Heart left ventricle (tissue), 13 donors: Measurements from ENCODE around the gene DMTF1.

ENCODE experiments used
- POLR2A ChIP-seq, 2 donors: fragments of 450-650 bp; IDR thresholded peaks; one replicate each; pipeline ENCODE4 v1.6.1; 2017; ENCODE audit warnings: antibody characterized with exemption in 2 of 2, mild to moderate bottlenecking in 2 of 2, moderate library complexity in 2 of 2
- TF ChIP-seq, protein P1 (sequence below), 12 donors: fragments of 200-600 bp; sonication (generic) in 4 of 12; IDR thresholded peaks; one replicate each; pipeline versions ENCODE4 v1.5.0 to v1.8.0; 2018 to 2022; ENCODE audit warnings: antibody characterized with exemption in 12 of 12, mild to moderate bottlenecking in 5 of 12
- donor health status: ischemic (EF 13 %, LVEDD 7.1; RV severe dilation, severe dysfunction).
- donor health status: DM: no; HTN: yes; CAD: no.
- donor health status: DM: no; HTN: no; CAD: no.
- donor health status: ischemic (EF 25% LVEDD 6.9; RV normal size, moderate dysfunction).
- donor health status: ischemic (EF 25% LVEDD 5.7; RV mildly dilated, moderate dysfunction).
- donor health status: ischemic (EF 35%, LVEDD 5.7; RV mildly dilated, moderate dysfunction).
- donor health status: nonischemic (EF 11% LVEDD 7.7; RV severe dilation, severe dysfunction).
- donor health status: DM: yes; HTN: yes; CAD: no.
- donor health status: PGD.
- donor health status: ischemic (EF 29% LVEDD 5.4; RV normal size, mild dysfunction).
- donor health status: nonischemic (EF 23%, LVEDD 6.1; RV moderate dilation, normal function).

DNA sequence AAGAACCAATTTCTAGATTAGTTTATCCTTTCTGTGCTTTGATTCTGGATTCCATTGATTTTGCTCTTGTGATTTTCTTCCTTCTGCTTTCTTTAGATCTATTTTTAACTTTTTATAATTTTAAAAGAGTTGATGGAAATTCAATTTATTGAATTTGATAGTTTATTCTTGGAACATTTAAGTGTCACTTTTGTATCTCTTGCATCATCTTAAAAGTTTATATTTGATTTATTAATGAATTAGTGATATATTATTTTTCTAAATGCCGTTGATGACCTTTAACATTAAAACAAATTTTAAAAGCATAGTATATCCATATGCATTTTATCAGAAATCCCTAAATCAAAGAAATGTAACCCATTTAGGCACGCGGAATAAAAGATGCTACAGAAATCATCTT lies 26.9 kb downstream of the DMTF1 start:
- TF ChIP-seq, protein P1, sequence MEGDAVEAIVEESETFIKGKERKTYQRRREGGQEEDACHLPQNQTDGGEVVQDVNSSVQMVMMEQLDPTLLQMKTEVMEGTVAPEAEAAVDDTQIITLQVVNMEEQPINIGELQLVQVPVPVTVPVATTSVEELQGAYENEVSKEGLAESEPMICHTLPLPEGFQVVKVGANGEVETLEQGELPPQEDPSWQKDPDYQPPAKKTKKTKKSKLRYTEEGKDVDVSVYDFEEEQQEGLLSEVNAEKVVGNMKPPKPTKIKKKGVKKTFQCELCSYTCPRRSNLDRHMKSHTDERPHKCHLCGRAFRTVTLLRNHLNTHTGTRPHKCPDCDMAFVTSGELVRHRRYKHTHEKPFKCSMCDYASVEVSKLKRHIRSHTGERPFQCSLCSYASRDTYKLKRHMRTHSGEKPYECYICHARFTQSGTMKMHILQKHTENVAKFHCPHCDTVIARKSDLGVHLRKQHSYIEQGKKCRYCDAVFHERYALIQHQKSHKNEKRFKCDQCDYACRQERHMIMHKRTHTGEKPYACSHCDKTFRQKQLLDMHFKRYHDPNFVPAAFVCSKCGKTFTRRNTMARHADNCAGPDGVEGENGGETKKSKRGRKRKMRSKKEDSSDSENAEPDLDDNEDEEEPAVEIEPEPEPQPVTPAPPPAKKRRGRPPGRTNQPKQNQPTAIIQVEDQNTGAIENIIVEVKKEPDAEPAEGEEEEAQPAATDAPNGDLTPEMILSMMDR (IDR thresholded peaks at IDR 0.05) = no peak
- no peak for TF ChIP-seq POLR2A (IDR thresholded peaks at IDR 0.05)
